Tibial nerve (tissue), 4 donors: ENCODE results near the gene KPNA1.

Source experiments
- CTCF ChIP-seq, 5 experiments: fragments of 200-600 bp in 3 of 5; fragments of 450-650 bp in 2 of 5; sonication (generic) in 3 of 5; IDR thresholded peaks; one replicate each; pipeline ENCODE4 v1.5.1; 2016 to 2019; ENCODE audit warnings: antibody characterized with exemption in 5 of 5, mild to moderate bottlenecking in 3 of 5, moderate library complexity in 2 of 5
- EP300 ChIP-seq, 2 donors: sonication (generic); formaldehyde crosslinking; IDR thresholded peaks; one replicate each; pipeline ENCODE4 v1.6.1; 2017; ENCODE audit warnings: antibody characterized with exemption in 2 of 2, mild to moderate bottlenecking in 1 of 2
- POLR2A ChIP-seq, 2 donors: fragments of 450-650 bp; IDR thresholded peaks; one replicate each; pipeline ENCODE4 v1.6.1; 2017; ENCODE audit warnings: antibody characterized with exemption in 2 of 2, mild to moderate bottlenecking in 2 of 2, moderate library complexity in 2 of 2

GRCh38 chr3:122515020-122515468 lies 305 bp upstream of the KPNA1 start:
- TF ChIP-seq EP300 (IDR thresholded peaks at IDR 0.05) = no peak
- no peak for TF ChIP-seq CTCF (IDR thresholded peaks at IDR 0.05)
- no peak for TF ChIP-seq POLR2A (IDR thresholded peaks at IDR 0.05)
